GM12874 (cell line): ENCODE measurements around the gene LAMA2.

Experiments used
- CTCF ChIP-seq: IDR thresholded peaks from 2 replicates; pipeline ENCODE4 v1.5.1; 2011; ENCODE audit warnings: low read depth, mild to moderate bottlenecking, control low read depth, low read length, moderate library complexity; ENCODE audit not compliant: insufficient read depth

LAMA2 gene

GRCh38 chr6:129426343-129426742 lies 543.4 kb downstream of the LAMA2 start:
- TF ChIP-seq CTCF: no peak

- TF ChIP-seq CTCF: no peak
Observed at GRCh38 chr6:129429956-129430355, 547.0 kb downstream of the LAMA2 start.

- peak; percentile 30; the same call in 1 of the 2 replicates for TF ChIP-seq CTCF
Observed at GRCh38 chr6:129432738-129433137, 549.8 kb downstream of the LAMA2 start.

DNA sequence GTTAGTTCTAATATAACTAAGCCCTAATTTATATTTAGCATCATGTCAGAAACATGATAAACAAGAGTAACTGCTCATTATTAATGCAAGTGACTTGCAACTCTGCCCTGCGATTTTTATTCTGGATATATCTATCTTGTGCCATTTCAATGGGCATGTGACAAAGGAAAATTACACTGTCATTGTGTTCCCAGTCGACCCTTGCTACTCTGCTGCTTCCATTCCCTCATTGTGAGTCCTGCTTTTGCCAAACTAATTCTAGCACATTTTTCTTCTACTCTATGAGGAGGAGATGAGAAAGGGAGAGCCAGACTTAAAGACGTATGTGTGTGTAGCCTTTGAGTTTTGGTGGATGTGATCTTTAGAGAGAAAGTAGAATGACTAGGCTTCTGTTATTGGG lies 551.2 kb downstream of the LAMA2 start:
- TF ChIP-seq CTCF: no peak

- no peak for TF ChIP-seq CTCF
Observed at GRCh38 chr6:129440691-129441090, 557.8 kb downstream of the LAMA2 start.

GRCh38 chr6:129444683-129445082 lies 561.7 kb downstream of the LAMA2 start:
- no peak for TF ChIP-seq CTCF

- no peak for TF ChIP-seq CTCF
Observed at GRCh38 chr6:129446272-129447197, 563.6 kb downstream of the LAMA2 start.
